ENCODE data around the gene GALNT6.
"Not testable (repeated sequence)": the region's sequence is repeated elsewhere in the genome, so short reads cannot be mapped to it uniquely, and the experiment has no call there.

GALNT6 gene

GRCh38 chr12:51318846-51319599 is 72.2 kb downstream of the GALNT6 start:
- in situ Hi-C loops (cut with HindIII; ENCODE audit: low sequenced_read_pairs), result no loop called here
- DNase-seq (ENCODE audit: low read depth), result no peak
- H3K4me3 ChIP-seq (ENCODE audit: low read depth, low read length), result no peak overlapping the region
- TF ChIP-seq CTCF (IDR thresholded peaks at IDR 0.05; ENCODE audit: low read depth, low read length, missing control alignments), result no peak

GRCh38 chr12:51318057-51318806 is 73.0 kb downstream of the GALNT6 start:
- H3K4me3 ChIP-seq (ENCODE audit: low read depth, low read length); in situ Hi-C loops (cut with HindIII; ENCODE audit: low sequenced_read_pairs); DNase-seq (ENCODE audit: low read depth): not testable (repeated sequence)

GRCh38 chr12:51311389-51311788 is 79.8 kb downstream of the GALNT6 start:
- in situ Hi-C loops (cut with HindIII; ENCODE audit: low sequenced_read_pairs), result no loop called here
- TF ChIP-seq CTCF (IDR thresholded peaks at IDR 0.05; ENCODE audit: low read depth, low read length, missing control alignments), result no peak
- no peak for DNase-seq (ENCODE audit: low read depth)
- H3K4me3 ChIP-seq (ENCODE audit: low read depth, low read length), result no peak overlapping the region

- TF ChIP-seq CTCF (IDR thresholded peaks at IDR 0.05; ENCODE audit: low read depth, low read length, missing control alignments), result no peak
- peak; percentile 63 for DNase-seq (ENCODE audit: low read depth)
- no peak overlapping the region for H3K4me3 ChIP-seq (ENCODE audit: low read depth, low read length)
- in situ Hi-C loops (cut with HindIII; ENCODE audit: low sequenced_read_pairs), result no loop called here
These were observed 83.3 kb downstream of the GALNT6 start for GRCh38 chr12:51307655-51308593.

- no peak for DNase-seq (ENCODE audit: low read depth)
- no peak for TF ChIP-seq CTCF (IDR thresholded peaks at IDR 0.05; ENCODE audit: low read depth, low read length, missing control alignments)
- in situ Hi-C loops (cut with HindIII; ENCODE audit: low sequenced_read_pairs), result no loop called here
- H3K4me3 ChIP-seq (ENCODE audit: low read depth, low read length), result no peak overlapping the region
These were observed 84.7 kb downstream of the GALNT6 start for GRCh38 chr12:51306507-51306906.

Data from astrocyte of the cerebellum (primary cell).